Activated T-cell treated with anti-CD3 and anti-CD28 coated beads, Interleukin-2, amount 50 U/mL, for 24 hours (primary cell): Measurements from ENCODE around the gene KCNH4.
"Not testable (repeated sequence)": the region's sequence is repeated elsewhere in the genome, so short reads cannot be mapped to it uniquely, and the experiment has no call there.

Source experiments
- DNase-seq: peaks from one replicate; pipeline ENCODE4 v3.0.0-alpha.2; 2020
- H3K27ac Mint-ChIP-seq: 2 replicates; pipeline ENCODE4 v1.8.0; 2020; ENCODE audit warnings: mild to moderate bottlenecking, mixed read lengths
- H3K27me3 Mint-ChIP-seq: 2 replicates; pipeline ENCODE4 v1.8.0; 2020; ENCODE audit warnings: mixed read lengths
- H3K36me3 Mint-ChIP-seq: 2 replicates; pipeline ENCODE4 v1.8.0; 2020; ENCODE audit warnings: low read depth, mixed read lengths
- H3K4me1 Mint-ChIP-seq: 2 replicates; pipeline ENCODE4 v1.8.0; 2020; ENCODE audit warnings: low read depth, mixed read lengths
- H3K4me3 Mint-ChIP-seq: 2 replicates; pipeline ENCODE4 v1.8.0; 2020; ENCODE audit warnings: mild to moderate bottlenecking, moderate library complexity, mixed read lengths
- H3K9me3 Mint-ChIP-seq: 2 replicates; pipeline ENCODE4 v1.8.0; 2020; ENCODE audit warnings: mixed read lengths

Gene KCNH4

DNA sequence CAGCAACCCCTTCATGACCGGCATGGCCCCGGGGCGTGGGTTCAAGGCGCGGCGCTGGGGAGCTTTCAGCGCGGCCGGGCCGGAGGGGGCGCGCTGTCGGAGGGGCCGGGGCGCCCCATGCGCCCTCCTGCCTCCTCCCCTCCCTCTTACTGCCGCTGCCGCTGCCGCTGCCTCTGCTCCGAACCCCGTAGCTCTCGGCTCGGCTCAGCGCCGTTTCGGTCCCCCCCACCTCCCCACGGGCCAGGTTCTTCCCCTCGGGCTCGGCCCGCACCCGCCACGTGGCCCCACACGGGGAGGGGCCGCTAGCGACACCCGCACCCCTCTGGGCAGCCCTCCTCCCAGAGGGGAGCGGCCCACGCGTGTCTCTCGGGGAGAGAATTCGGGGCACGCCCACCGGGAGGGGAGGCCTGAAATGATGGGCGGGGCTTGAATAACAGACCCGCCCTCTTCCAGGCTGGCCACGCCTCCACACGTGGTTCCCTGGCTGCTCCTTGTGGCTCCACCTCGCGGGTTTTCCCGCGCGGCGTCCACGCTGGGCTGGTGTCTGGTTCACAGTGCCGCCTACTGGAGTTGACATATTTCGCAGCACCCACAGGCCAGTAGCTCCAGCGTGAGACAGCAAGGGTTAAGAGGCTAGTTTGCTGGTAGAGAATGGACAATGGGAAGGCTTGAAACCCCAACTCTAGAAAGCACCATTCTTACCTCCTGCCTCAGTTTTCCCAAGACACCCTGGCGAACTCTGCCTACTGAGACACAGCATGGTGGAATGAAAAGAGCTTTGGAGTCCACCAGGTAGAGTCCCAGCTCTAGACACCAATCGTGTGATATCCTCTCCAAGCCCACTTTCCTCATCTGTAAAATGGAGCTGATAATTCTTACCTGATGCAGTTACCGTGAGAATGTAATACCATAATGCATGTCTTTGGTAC, at the start of gene KCNH4:
KCNH4 (minus strand) TSS at position 221 of the 929 bp plus-strand sequence; CDS start at position 24, 197 bp downstream.
- no peaks in the 10 kb centered on the region for H3K9me3 Mint-ChIP-seq
- no peak within 1 kb of the TSS for H3K27ac Mint-ChIP-seq
- H3K4me1 Mint-ChIP-seq, result peaks cover 54% of the 10 kb centered on the region
- H3K36me3 Mint-ChIP-seq, result no peaks in the 10 kb centered on the region
- peaks cover 28% of the 10 kb centered on the region for H3K27me3 Mint-ChIP-seq
- peak; percentile 94 for DNase-seq
- H3K4me3 Mint-ChIP-seq, result peak within 1 kb of the TSS; percentile 66

DNA sequence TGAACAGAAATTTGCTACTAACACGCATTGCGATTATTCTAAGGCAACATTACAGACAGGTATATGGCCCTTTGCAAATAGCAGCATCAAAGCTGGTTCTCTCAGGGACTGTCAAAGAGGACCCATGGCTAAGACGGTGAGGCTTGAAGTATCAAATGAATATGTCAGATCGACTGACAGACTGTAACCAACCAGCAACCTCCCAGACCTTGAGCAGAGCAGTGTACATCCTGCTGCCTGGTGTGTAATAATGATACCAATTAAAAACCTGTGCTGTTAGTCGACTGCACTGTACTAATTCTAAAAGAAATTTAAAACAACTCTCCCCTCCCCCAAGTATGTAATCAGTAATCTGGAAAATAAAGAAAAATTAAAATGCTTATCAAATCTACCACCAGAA, 49.3 kb upstream of the KCNH4 start:
- H3K27me3 Mint-ChIP-seq, result no peaks in the 10 kb centered on the region

DNA sequence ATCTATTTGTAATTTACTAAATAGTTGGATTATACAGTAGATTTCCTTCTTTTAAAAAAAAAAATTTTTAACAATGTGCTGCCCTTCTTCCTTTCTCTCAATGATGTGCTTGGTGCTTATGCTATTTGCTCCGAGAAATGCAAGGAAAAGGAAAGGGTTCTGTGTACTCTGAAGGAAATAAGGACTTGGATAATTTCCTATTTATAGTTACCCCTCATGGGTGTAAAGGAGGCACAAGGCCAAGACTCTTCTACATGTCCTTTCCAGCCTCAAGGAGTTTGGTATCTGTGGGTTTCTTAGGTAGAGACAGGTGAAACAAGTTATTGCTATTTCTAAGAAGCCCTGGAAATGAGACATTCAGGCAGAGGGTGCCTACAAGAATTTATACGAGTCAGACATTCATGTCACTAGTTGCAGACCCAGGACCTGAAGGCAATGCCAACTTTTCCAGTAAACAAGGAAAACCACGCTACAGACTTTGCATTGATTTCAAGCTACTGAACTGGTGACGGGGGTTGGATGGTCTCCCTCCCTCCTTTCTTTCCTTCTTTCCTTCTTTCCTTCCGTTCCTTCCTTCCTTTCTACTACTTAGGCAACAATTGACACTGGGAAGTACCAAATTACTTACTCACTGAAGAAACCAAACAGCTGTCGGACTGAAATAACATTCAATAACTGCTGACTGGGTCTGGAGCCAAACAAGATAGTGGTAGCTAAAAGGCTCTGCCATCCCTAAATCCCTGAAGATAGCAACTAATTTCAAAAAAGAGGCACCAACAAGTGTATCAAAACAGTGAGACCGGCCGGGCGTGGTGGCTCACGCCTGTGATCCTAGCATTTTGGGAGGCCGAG, 47.1 kb upstream of the KCNH4 start:
- no peak for DNase-seq
- H3K27ac Mint-ChIP-seq, result peak overlapping the region; percentile 58
- H3K36me3 Mint-ChIP-seq, result peaks cover 65% of the 10 kb centered on the region
- no peaks in the 10 kb centered on the region for H3K9me3 Mint-ChIP-seq
- no peak overlapping the region for H3K4me3 Mint-ChIP-seq
- no peaks in the 10 kb centered on the region for H3K27me3 Mint-ChIP-seq
- peaks cover 31% of the 10 kb centered on the region for H3K4me1 Mint-ChIP-seq

More for the DNA sequence above, 49.3 kb upstream of the KCNH4 start:
- Mint-ChIP-seq H3K27ac (peak overlapping the region; percentile 77), H3K4me3 (no peak overlapping the region), H3K4me1 (peaks cover 46% of the 10 kb centered on the region), H3K9me3 (no peaks in the 10 kb centered on the region), H3K36me3 (peaks cover 49% of the 10 kb centered on the region)
- DNase-seq, result no peak

DNA sequence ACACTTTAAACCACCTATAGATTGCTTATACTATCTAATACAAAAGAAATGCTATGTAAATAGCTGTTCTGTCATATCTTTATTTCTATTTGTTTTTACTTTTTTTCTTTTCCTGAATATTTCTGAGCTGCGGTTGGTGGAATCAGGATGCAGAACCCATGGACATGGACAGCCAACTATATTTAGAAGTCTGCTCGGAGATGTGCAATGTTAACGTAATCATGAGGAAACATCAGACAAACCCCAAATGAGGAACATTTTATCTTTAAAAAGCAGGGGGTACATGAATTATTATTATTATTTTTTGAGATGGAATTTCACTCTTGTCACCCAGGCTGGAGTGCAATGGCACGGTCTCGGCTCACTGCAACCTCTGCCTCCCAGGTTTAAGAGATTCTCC, 44.7 kb upstream of the KCNH4 start:
- peaks cover 28% of the 10 kb centered on the region for H3K4me1 Mint-ChIP-seq
- no peaks in the 10 kb centered on the region for H3K27me3 Mint-ChIP-seq
- DNase-seq, result no peak
- H3K4me3 Mint-ChIP-seq, result no peak overlapping the region
- peak overlapping the region; percentile 64 for H3K27ac Mint-ChIP-seq
- no peaks in the 10 kb centered on the region for H3K9me3 Mint-ChIP-seq
- peaks cover 77% of the 10 kb centered on the region for H3K36me3 Mint-ChIP-seq

DNA sequence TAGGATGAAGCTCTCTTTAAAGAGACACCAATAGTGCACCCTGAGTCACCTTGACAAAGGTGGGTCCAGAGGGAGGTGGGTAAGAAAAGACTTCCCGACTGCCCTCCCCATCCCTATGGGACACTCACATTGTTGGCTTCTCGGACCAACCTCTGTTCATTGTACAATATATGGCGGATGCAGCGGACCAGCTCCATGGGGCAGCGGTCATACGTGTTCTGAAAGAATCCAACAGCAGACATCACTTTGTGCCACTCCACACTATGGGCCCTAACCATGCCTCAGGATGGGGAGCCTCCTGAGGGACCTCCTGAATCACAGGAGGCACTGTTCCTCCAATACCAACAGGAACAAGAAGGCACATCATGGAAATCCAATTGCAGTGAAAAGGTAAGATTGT, 43.7 kb upstream of the KCNH4 start:
- H3K4me3 Mint-ChIP-seq, result no peak overlapping the region
- H3K9me3 Mint-ChIP-seq, result no peaks in the 10 kb centered on the region
- H3K27ac Mint-ChIP-seq, result peak overlapping the region; percentile 51
- DNase-seq, result no peak
- H3K36me3 Mint-ChIP-seq, result peaks cover 77% of the 10 kb centered on the region
- no peaks in the 10 kb centered on the region for H3K27me3 Mint-ChIP-seq
- peaks cover 19% of the 10 kb centered on the region for H3K4me1 Mint-ChIP-seq

DNA sequence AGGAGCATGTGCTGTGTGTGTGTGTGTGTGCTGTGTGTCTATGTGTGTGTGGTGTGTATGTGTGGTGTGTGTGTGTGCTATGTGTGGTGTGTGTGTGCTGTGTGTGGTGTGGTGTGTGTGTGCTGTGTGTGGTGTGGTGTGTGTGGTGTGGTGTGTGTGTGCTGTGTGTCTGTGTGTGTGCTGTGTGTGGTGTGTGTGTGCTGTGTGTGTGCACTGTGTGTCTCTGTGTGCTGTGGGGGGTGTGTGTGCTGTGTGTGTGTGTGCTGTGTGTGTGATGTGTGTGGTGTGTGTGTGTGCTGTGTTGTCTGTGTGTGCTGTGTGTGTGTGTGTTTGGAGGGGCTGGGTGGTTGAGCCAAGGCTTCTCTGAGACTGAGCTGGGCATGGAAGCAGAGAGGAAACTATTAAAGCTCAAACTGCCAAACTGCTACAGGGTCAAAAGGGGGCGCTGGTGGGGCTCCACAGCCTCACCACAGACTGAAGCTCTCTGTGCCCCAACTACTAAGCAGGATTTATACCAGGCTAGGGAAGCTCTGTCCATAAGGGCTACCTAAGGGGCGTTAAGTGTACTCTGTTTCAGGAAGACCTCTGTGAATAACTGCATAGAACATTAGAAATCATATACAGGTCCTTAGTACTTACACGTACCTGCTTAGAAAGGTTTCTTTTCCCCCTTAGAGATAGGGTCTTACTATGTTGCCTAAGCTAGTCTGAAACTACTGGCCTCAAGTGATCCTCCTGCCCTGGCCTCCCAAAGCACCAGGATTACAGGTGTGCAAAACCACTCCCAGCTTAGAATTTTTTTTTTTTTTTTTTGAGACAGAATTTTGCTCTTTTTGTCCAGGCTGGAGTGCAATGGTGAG, 41.2 kb upstream of the KCNH4 start:
- Mint-ChIP-seq H3K27ac (peak overlapping the region; percentile 81), H3K27me3 (no peaks in the 10 kb centered on the region), H3K9me3 (no peaks in the 10 kb centered on the region), H3K4me1 (peaks cover 6% of the 10 kb centered on the region), H3K4me3 (no peak overlapping the region), H3K36me3 (peaks cover 78% of the 10 kb centered on the region)
- DNase-seq, result peak; percentile 65

DNA sequence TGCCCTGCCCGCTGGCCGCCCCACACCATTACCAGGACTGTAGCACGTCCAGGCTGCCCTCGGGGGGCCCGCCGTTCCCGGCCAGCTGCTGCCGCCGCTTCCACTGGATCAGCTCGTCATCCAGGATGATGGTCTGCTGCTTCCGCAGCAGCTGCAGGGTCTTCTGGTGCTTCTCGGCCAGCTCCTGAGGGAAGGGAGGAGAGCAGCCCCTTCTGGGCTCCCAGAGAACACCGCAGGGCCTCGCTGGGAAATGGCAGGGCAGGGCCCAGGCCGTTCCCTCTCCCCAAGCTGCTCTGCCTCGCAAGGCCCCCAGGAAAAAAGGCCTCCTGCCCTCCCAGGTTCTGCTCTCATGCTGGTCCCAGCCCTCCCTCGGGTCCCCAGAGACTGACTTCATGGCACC, 38.3 kb upstream of the KCNH4 start:
- H3K27ac Mint-ChIP-seq, H3K4me1 Mint-ChIP-seq, H3K9me3 Mint-ChIP-seq, H3K27me3 Mint-ChIP-seq, DNase-seq, H3K4me3 Mint-ChIP-seq: not testable (repeated sequence)
- H3K36me3 Mint-ChIP-seq, result peaks cover 85% of the 10 kb centered on the region

DNA sequence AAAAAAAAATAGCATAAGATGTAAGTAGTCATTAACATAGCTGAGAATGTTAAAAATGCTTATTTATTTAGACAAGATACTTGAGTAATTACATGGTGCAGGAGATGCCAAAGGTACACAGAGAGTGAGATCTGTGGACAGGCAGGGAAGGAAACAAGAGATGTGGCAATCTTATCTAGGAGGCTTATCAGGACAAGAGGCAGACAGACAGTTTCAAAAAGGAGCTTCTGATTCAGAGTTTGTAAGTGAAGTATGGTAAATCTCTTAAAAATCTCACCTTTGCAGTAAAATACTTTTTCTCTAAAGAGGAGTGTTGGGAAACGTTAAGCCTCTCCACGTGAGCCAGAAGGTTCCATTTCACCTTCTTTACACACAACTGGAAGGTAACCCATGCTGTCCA, 33.2 kb upstream of the KCNH4 start:
- Mint-ChIP-seq H3K36me3 (peaks cover 88% of the 10 kb centered on the region), H3K9me3 (no peaks in the 10 kb centered on the region), H3K27me3 (no peaks in the 10 kb centered on the region), H3K4me3 (no peak overlapping the region), H3K4me1 (no peaks in the 10 kb centered on the region), H3K27ac (peak overlapping the region; percentile 85)
- no peak for DNase-seq

DNA sequence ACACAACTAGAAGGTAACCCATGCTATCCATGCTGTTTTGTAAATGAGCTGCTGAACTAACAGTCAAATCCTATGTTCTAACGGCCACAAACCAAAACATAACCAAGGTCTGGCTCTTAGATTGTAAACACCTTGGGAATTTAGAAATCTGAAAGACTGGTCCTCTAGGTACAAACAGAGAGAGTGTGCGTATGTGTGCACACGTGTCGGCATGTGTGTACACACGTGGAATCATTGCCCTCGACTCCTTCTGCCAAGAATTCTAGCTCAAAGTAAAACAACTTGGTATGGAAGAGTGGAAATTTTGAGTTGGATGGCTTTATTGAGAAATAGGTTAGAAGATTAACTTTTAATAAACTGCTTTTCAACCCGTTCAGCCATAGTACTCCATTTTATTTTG, 31.4 kb upstream of the KCNH4 start:
- Mint-ChIP-seq H3K36me3 (peaks cover 83% of the 10 kb centered on the region), H3K27ac (no peak overlapping the region)

DNA sequence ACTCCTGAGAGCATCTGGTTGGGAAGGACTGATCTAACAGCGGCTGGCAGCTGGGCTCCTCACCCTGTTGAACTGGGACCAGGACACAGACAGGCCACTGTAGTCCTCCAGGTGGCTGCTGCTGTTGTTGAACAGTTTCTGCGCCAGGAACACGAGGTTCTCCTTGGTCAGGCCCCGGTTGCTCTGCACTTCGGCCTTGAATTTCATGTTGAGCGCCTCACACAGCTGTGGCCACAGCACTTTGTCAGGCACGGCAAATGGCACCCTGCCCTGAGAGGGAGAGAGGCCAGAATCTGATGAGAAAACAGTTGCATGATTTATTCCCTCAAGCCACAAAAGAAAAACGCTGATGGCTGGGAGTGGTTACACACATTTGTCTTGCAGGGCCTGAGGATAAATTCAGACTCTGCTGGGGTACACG, 31.0 kb upstream of the KCNH4 start:
- not testable (repeated sequence) for H3K27me3 Mint-ChIP-seq, H3K9me3 Mint-ChIP-seq, H3K4me3 Mint-ChIP-seq, DNase-seq, H3K4me1 Mint-ChIP-seq
- peak overlapping the region; percentile 63 for H3K27ac Mint-ChIP-seq
- peaks cover 83% of the 10 kb centered on the region for H3K36me3 Mint-ChIP-seq

More for the DNA sequence above, 31.4 kb upstream of the KCNH4 start:
- Mint-ChIP-seq H3K4me1 (no peaks in the 10 kb centered on the region), H3K4me3 (no peak overlapping the region), H3K27me3 (no peaks in the 10 kb centered on the region), H3K9me3 (no peaks in the 10 kb centered on the region)
- no peak for DNase-seq

DNA sequence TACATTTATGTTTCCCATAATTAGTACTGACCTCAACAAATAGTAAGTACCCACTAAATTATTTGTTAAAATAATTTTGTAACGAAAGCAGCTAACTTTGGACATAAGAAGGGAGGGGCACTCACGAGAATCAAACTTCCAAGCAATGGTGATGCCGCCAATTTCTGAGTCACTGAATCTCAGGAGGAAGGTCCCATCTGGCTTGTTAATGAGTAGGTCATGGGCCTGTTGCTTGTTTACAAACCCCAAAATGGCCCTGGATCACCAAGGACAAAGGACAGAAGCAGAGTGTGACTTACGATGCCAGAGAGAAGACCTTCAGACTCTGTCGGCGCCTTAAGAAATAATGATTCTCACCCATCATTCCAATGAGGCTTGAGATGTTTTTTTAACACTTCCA, 29.1 kb upstream of the KCNH4 start:
- Mint-ChIP-seq H3K27me3 (no peaks in the 10 kb centered on the region), H3K36me3 (peaks cover 84% of the 10 kb centered on the region), H3K4me1 (no peaks in the 10 kb centered on the region), H3K4me3 (no peak overlapping the region), H3K9me3 (no peaks in the 10 kb centered on the region), H3K27ac (no peak overlapping the region)
- DNase-seq, result no peak

DNA sequence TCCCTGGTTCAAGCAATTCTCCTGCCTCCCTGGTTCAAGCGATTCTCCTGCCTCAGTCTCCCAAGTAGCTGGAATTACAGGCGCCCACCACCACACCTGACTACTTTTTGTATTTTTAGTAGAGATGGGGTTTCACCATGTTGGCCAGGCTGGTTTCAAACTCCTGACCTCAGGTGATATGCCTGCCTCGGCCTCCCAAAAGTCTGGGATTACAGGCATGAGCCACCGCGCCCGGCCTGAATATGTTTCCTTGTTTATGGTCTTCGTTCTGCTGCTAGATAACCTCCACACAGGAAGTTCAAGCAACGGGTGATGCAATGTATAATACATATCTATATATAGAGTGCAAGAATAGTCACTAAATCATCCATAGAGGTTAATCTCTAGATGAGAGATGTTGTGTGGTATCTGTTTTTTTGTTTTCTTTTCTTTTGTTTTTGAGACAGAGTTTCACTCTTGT, 25.2 kb upstream of the KCNH4 start:
- Mint-ChIP-seq H3K27ac (peak overlapping the region; percentile 52), H3K36me3 (peaks cover 91% of the 10 kb centered on the region)
- not testable (repeated sequence) for H3K27me3 Mint-ChIP-seq, H3K9me3 Mint-ChIP-seq, H3K4me3 Mint-ChIP-seq, DNase-seq, H3K4me1 Mint-ChIP-seq

DNA sequence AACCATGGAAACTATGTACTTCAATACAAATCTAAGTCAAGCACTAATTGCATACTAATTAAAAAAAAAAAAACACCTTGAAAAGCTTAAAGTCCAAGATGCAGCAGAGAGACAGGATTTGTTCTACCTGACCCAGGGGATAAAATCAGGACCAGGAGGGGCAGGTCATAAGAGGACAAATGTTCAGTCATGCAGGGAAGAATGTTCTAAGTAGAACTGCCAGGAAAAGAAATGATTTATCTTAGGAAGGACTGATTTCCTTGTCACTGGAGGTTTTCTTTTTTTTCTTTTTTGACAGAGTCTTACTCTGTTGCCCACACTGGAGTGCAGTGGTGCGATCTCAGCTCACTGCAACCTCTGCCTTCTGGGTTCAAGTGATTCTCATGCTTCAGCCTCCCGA, 22.4 kb upstream of the KCNH4 start:
- no peak for DNase-seq
- H3K27ac Mint-ChIP-seq, result peak overlapping the region; percentile 52
- peaks cover 88% of the 10 kb centered on the region for H3K36me3 Mint-ChIP-seq
- H3K27me3 Mint-ChIP-seq, result no peaks in the 10 kb centered on the region
- H3K9me3 Mint-ChIP-seq, result no peaks in the 10 kb centered on the region
- peaks cover 2% of the 10 kb centered on the region for H3K4me1 Mint-ChIP-seq
- H3K4me3 Mint-ChIP-seq, result no peak overlapping the region

DNA sequence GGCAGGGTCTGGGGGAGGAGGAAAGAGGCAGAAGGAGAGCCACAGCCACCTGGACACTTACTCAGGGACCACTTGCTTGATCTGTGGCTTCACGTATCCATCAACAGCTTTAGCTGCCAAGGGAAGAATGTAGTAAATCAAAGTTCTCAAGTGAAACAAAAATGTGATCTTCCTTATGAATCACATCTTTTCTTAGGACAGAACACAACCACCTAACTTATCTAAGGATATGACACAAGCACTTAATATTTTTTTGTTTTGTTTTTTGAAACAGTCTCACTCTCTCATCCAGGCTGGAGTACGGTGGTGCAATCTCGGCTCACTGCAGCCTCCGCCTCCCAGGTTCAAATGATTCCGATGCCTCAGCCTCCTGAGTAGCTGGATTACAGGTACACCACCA, 21.8 kb upstream of the KCNH4 start:
- Mint-ChIP-seq H3K27me3 (no peaks in the 10 kb centered on the region), H3K27ac (peak overlapping the region; percentile 52), H3K4me1 (peaks cover 2% of the 10 kb centered on the region), H3K36me3 (peaks cover 88% of the 10 kb centered on the region), H3K9me3 (no peaks in the 10 kb centered on the region), H3K4me3 (no peak overlapping the region)
- no peak for DNase-seq
